Measurements from ENCODE around the gene STX17.

DNA sequence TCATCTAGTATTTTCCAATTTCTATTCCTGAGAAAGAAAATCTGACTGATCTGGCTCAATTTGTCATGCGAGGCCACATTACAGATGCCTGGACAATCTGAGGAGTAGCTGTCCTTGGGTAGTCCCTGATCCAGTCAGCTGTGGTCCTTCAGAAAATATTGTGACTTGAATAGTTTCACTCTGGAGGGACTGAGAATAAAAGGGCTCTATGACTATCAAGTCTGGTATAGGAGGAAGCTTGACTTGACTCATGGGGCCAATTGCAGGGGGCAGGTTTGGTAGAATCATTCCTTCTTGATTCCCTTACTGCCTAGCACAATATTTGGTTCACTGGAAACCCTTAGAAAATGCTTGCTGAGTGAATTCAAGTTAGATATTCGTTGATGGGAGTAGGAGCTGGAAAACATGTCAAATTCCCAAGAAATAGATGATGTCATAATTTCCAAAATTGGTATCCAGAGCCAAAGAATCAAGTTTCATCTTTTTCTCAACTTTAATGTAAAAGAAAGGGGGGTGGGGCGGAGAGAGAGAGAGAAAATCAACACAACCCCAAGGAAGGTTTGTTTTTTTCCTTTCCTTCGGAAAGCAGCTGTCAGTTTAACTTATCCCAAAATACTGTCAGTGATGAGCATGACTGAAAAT lies 32.4 kb upstream of the STX17 start:
- TF ChIP-seq, protein P1, sequence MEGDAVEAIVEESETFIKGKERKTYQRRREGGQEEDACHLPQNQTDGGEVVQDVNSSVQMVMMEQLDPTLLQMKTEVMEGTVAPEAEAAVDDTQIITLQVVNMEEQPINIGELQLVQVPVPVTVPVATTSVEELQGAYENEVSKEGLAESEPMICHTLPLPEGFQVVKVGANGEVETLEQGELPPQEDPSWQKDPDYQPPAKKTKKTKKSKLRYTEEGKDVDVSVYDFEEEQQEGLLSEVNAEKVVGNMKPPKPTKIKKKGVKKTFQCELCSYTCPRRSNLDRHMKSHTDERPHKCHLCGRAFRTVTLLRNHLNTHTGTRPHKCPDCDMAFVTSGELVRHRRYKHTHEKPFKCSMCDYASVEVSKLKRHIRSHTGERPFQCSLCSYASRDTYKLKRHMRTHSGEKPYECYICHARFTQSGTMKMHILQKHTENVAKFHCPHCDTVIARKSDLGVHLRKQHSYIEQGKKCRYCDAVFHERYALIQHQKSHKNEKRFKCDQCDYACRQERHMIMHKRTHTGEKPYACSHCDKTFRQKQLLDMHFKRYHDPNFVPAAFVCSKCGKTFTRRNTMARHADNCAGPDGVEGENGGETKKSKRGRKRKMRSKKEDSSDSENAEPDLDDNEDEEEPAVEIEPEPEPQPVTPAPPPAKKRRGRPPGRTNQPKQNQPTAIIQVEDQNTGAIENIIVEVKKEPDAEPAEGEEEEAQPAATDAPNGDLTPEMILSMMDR (IDR thresholded peaks at IDR 0.05): no peak
- no peak for TF ChIP-seq POLR2A (IDR thresholded peaks at IDR 0.05)
